Esophagus muscularis mucosa (tissue), 3 donors: ENCODE results near the gene TRIM74.

Experiments used
- POLR2A ChIP-seq: fragments of 450-650 bp; IDR thresholded peaks from one replicate; pipeline ENCODE4 v1.6.1; 2017; ENCODE audit warnings: antibody characterized with exemption, moderate library complexity, mild to moderate bottlenecking, low read depth
- TF ChIP-seq, protein P1 (sequence below), 3 experiments: fragments of 200-600 bp in 2 of 3; fragments of 450-650 bp in 1 of 3; sonication (generic) in 2 of 3; IDR thresholded peaks; one replicate each; pipeline ENCODE4 v1.5.1; 2017 to 2019; ENCODE audit warnings: antibody characterized with exemption in 3 of 3, mild to moderate bottlenecking in 2 of 3, moderate library complexity in 1 of 3

DNA sequence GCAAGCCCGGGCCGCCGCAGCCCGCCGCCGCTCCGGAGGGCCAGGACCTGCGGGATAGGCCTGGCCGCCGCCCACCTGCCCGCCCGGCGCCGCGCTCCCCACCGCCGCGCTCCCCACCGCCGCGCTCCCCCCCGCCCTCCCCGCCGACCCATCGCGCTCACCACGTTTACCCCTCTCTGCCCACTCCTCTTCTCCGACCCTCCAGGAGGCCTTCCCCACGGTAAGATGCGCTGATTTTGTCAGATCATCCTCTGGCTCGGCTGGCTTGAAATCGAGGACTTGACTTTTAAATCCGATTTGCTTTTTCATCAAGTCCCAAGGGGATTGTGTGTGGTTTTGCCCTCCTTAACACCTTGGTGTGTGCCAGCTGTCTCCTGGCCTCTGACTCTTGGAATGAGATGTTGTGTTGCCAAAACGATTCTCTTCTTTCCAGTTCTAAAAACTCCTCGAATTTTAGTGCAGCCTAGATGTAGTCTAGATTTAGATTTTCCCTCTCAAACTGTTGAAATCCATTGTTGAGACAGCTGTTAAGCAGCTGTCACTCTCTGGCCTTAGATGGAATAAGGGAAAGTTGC is 43.6 kb downstream of the TRIM74 start:
- TF ChIP-seq, protein P1, sequence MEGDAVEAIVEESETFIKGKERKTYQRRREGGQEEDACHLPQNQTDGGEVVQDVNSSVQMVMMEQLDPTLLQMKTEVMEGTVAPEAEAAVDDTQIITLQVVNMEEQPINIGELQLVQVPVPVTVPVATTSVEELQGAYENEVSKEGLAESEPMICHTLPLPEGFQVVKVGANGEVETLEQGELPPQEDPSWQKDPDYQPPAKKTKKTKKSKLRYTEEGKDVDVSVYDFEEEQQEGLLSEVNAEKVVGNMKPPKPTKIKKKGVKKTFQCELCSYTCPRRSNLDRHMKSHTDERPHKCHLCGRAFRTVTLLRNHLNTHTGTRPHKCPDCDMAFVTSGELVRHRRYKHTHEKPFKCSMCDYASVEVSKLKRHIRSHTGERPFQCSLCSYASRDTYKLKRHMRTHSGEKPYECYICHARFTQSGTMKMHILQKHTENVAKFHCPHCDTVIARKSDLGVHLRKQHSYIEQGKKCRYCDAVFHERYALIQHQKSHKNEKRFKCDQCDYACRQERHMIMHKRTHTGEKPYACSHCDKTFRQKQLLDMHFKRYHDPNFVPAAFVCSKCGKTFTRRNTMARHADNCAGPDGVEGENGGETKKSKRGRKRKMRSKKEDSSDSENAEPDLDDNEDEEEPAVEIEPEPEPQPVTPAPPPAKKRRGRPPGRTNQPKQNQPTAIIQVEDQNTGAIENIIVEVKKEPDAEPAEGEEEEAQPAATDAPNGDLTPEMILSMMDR (IDR thresholded peaks at IDR 0.05): no peak
- no peak for TF ChIP-seq POLR2A
